HL-60 (cell line): ENCODE data around the gene KRT38.

ENCODE experiments used
- DNase-seq, 2 experiments: peaks; one replicate each; pipeline ENCODE4 v3.0.0-alpha.2; 2010 to 2020; ENCODE audit warnings: low read depth in 1 of 2, low spot score in 1 of 2
- H3K27ac ChIP-seq: fragments of 250-450 bp; sonication (Bioruptor Pico); replicated peaks from 2 replicates; pipeline ENCODE4 v1.5.1; 2020; ENCODE audit warnings: mild to moderate bottlenecking, moderate library complexity
- H3K27me3 ChIP-seq: fragments of 250-450 bp; sonication (Bioruptor Pico); 2 replicates; pipeline ENCODE4 v1.5.1; 2021; ENCODE audit warnings: mild to moderate bottlenecking, moderate library complexity; ENCODE audit not compliant: insufficient read depth, poor library complexity, severe bottlenecking
- H3K4me3 ChIP-seq: replicated peaks from 2 replicates; pipeline ENCODE4 v1.5.1; 2011; ENCODE audit warnings: mild to moderate bottlenecking, control low read depth, low read length; ENCODE audit not compliant: insufficient read depth
- GABPA ChIP-seq: IDR thresholded peaks from 2 replicates; pipeline ENCODE4 v1.6.1; 2012; ENCODE audit warnings: low read depth
- POLR2AphosphoS5 ChIP-seq: IDR thresholded peaks from 2 replicates; pipeline ENCODE4 v1.6.1; 2012; ENCODE audit warnings: low read depth
- SPI1 ChIP-seq: IDR thresholded peaks from 2 replicates; pipeline ENCODE4 v1.6.1; 2012; ENCODE audit warnings: low read depth, mild to moderate bottlenecking, borderline replicate concordance
- TF ChIP-seq, protein P1 (sequence below): IDR thresholded peaks from 2 replicates; pipeline ENCODE4 v1.6.1; 2012; ENCODE audit warnings: low read depth; ENCODE audit not compliant: insufficient replicate concordance
- TF ChIP-seq, protein P2 (sequence below): IDR thresholded peaks from one replicate; pipeline ENCODE4 v1.5.1; 2011; ENCODE audit warnings: low read length, control low read depth, inconsistent platforms; ENCODE audit not compliant: insufficient read depth

The KRT38 gene

DNA sequence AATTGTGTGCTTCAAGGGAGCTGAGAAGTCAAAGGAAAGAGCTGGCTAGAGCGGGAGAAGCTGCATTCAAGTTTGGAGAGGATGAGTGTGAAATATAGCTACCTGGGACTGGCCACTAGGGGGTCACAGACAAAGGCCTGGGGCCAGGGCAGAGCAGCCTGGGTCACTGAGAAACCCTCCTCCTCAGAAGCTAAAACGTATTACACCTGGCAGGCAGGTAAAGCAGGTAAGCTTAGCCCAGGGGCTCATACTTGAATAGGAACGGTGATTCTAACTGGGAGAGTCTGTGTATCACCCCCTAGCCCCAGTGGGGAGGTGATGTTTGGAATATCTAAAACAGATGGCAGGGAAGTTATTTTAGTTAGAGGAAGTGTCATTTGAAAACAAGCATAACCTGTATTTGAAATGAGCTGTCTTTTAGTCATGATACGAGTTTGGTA, 23.2 kb downstream of the KRT38 start:
- H3K27ac ChIP-seq = no peak overlapping the region
- TF ChIP-seq, protein P1, sequence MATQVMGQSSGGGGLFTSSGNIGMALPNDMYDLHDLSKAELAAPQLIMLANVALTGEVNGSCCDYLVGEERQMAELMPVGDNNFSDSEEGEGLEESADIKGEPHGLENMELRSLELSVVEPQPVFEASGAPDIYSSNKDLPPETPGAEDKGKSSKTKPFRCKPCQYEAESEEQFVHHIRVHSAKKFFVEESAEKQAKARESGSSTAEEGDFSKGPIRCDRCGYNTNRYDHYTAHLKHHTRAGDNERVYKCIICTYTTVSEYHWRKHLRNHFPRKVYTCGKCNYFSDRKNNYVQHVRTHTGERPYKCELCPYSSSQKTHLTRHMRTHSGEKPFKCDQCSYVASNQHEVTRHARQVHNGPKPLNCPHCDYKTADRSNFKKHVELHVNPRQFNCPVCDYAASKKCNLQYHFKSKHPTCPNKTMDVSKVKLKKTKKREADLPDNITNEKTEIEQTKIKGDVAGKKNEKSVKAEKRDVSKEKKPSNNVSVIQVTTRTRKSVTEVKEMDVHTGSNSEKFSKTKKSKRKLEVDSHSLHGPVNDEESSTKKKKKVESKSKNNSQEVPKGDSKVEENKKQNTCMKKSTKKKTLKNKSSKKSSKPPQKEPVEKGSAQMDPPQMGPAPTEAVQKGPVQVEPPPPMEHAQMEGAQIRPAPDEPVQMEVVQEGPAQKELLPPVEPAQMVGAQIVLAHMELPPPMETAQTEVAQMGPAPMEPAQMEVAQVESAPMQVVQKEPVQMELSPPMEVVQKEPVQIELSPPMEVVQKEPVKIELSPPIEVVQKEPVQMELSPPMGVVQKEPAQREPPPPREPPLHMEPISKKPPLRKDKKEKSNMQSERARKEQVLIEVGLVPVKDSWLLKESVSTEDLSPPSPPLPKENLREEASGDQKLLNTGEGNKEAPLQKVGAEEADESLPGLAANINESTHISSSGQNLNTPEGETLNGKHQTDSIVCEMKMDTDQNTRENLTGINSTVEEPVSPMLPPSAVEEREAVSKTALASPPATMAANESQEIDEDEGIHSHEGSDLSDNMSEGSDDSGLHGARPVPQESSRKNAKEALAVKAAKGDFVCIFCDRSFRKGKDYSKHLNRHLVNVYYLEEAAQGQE = no peak
- TF ChIP-seq GABPA (no peak), SPI1 (no peak)
- TF ChIP-seq, protein P2, sequence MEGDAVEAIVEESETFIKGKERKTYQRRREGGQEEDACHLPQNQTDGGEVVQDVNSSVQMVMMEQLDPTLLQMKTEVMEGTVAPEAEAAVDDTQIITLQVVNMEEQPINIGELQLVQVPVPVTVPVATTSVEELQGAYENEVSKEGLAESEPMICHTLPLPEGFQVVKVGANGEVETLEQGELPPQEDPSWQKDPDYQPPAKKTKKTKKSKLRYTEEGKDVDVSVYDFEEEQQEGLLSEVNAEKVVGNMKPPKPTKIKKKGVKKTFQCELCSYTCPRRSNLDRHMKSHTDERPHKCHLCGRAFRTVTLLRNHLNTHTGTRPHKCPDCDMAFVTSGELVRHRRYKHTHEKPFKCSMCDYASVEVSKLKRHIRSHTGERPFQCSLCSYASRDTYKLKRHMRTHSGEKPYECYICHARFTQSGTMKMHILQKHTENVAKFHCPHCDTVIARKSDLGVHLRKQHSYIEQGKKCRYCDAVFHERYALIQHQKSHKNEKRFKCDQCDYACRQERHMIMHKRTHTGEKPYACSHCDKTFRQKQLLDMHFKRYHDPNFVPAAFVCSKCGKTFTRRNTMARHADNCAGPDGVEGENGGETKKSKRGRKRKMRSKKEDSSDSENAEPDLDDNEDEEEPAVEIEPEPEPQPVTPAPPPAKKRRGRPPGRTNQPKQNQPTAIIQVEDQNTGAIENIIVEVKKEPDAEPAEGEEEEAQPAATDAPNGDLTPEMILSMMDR = peak; percentile 10
- no peak overlapping the region for H3K4me3 ChIP-seq
- H3K27me3 ChIP-seq = no peaks in the 10 kb centered on the region
- no peak for DNase-seq

DNA sequence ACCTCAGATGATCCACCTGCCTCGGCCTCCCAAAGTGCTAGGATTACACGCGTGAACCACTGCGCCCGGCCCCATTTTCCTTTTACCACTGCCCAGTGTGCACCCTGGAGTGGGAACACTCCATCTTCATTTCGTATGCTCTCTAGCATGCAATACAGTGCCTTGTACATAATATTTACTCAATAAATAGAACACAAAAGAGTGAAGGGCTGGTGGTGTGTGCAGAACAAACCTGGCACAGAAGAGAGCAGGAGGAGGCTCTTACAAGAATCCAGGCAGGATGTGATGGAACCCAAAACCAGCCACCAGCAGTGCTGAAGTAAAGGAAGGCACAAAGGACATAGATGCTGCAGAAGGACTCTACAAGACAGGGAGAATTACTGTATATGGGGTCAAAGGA, 23.7 kb downstream of the KRT38 start:
- no peak for DNase-seq
- no peak overlapping the region for H3K4me3 ChIP-seq
- TF ChIP-seq SPI1 (no peak), GABPA (no peak), POLR2AphosphoS5 (no peak)
- TF ChIP-seq, protein P2 = no peak
- no peaks in the 10 kb centered on the region for H3K27me3 ChIP-seq
- H3K27ac ChIP-seq = no peak overlapping the region

DNA sequence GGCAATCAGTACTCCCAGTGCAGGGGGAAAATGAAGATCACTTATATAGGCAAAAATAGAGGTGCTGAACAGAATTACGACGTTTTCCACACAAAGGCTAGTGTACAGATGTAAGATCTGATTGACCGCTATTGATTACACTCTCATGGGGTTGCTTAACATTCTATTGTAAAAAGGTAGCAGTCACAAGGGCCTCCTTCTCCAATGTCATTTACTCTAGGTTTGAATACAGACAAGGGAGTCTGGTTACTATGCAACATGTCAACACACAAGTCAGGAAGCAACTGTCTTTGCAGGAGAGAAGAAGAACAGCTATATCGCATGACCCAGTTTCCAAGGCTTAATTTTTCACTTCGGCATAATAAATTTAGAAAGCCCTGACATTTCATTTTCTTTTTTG, 24.3 kb downstream of the KRT38 start:
- no peak for DNase-seq
- H3K27me3 ChIP-seq = no peaks in the 10 kb centered on the region
- TF ChIP-seq, protein P1 = no peak
- TF ChIP-seq GABPA = no peak
- no peak for TF ChIP-seq SPI1
- TF ChIP-seq, protein P2 = no peak
- no peak for TF ChIP-seq POLR2AphosphoS5
- H3K4me3 ChIP-seq = no peak overlapping the region
- no peak overlapping the region for H3K27ac ChIP-seq

DNA sequence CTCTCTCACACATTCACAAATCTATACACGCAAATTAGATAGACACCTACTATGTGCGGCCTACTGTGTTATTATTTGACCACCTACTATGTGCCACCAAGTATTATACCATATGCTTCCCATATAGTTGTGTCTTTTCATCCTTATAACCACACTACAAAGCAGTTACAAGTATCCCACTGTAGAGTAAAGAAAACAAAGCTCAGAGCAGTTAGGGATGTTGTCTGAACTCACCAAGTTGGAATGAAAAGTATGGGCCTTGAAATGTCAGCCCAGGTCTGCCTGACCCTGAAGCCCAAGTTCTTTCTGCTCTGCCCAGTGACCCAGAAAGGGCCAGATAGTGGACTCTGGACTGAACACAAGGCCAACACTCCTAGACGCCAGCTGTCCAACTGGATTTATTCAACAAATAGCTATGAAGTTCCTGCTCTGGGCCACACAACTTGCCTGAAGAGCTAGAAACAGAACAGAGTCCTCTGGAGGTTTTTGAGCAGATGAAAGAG, 24.9 kb downstream of the KRT38 start:
- no peak for DNase-seq
- Histone ChIP-seq H3K4me3 (no peak overlapping the region), H3K27me3 (no peaks in the 10 kb centered on the region), H3K27ac (no peak overlapping the region)
- no peak for TF ChIP-seq GABPA
- TF ChIP-seq, protein P1 = no peak
- TF ChIP-seq, protein P2 = no peak
- TF ChIP-seq SPI1 = no peak
- TF ChIP-seq POLR2AphosphoS5 = no peak
